ENCODE measurements around the gene OASL. TPM values are rescaled to one million over a fixed set of nuclear protein-coding genes. Genes with fewer than 3 reads are reported as not detected.

The OASL gene
- total and polyA plus RNA-seq, 9 donors, result 0.12 to 2.8 (median 0.39) TPM; not detected in 1

GRCh38 chr12:121010860-121011259 lies 28.2 kb downstream of the OASL start:
- Histone ChIP-seq H3K27me3 (no peaks in the 10 kb centered on the region), H3K4me1 (ENCODE audit: insufficient read depth) (no peaks in the 10 kb centered on the region), H3K36me3 (no peaks in the 10 kb centered on the region), H3K9me3 (no peaks in the 10 kb centered on the region), H3K4me3 (no peak overlapping the region), H3K27ac (no peak overlapping the region)
- intact Hi-C loops (cut with DNase I), result no loop called here
- 90 to 92% (median 90%) methylated on average over 8 of the region's 8 CpGs for WGBS, 3 donors
- TF ChIP-seq EP300 (IDR thresholded peaks at IDR 0.05) (no peak), POLR2A (IDR thresholded peaks at IDR 0.05) (no peak), CTCF (IDR thresholded peaks at IDR 0.05) (no peak)
- DNase-seq, result no peak

DNA sequence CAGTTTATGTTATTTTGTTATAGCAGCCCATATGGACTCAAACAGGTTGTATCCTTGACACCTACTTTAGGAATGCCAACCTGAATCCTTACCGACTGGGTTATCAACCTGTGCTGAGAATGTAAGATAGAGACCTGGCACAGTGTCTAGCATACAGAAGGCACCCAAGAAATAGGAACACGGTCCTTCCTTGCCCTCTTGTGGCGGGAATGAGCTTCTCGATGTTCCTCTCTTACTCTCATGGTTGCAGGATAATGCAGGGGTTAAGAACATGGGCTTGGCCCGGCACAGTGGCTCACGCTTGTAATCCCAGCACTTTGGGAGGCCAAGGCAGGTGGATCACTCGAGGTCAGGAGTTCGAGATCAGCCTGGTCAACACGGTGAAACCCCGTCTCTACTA lies 29.3 kb downstream of the OASL start:
- H3K9me3 ChIP-seq, result no peaks in the 10 kb centered on the region
- TF ChIP-seq POLR2A (IDR thresholded peaks at IDR 0.05) (no peak), EP300 (IDR thresholded peaks at IDR 0.05) (no peak), CTCF (IDR thresholded peaks at IDR 0.05) (no peak)
- H3K27ac ChIP-seq, result no peak overlapping the region
- WGBS, 3 donors, result 56 to 65% (median 59%) methylated on average over 10 of the region's 10 CpGs
- no peak for DNase-seq
- H3K36me3 ChIP-seq, result no peaks in the 10 kb centered on the region
- H3K4me3 ChIP-seq, result no peak overlapping the region
- H3K4me1 ChIP-seq (ENCODE audit: insufficient read depth), result no peaks in the 10 kb centered on the region
- H3K27me3 ChIP-seq, result no peaks in the 10 kb centered on the region
- intact Hi-C loops (cut with DNase I), result no loop called here

DNA sequence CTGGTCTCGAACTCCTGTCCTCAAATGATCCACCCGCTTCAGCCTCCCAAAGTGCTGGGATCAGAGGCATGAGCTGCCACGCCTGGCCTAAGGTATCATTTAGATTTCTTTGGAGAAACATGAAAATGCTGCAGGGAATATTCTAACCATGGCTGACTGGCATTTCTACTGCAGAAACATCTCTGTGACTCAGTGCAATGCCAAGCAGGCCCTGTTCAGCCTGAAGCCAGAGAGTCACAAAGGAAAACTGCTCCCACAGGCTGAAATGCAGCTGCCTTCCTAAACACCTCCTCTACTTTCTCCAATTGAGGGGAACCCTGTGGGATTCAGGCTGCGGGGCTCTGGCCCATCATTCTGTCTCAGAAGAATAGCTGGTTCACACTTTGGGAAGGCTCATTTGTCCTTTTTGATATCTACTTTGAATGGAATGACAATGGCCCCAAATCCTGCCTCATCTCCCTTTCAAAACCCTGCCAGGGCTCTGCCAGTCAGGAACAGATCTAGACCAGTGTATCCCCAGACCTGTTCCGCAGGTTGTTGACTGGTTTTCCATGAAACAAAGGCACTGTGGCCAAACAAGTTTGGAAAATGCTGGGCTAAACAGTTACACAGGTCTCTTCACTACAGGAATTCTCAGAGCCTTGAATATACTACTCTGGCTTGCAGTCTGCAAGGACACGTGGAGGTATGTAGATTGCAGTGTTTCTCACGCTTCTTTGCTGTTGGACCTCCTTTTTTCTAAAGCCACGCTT lies 30.5 kb downstream of the OASL start:
- 93 to 95% (median 94%) methylated on average over 8 of the region's 8 CpGs for WGBS, 3 donors
- H3K9me3 ChIP-seq, result no peaks in the 10 kb centered on the region

GRCh38 chr12:121005346-121005815 lies 33.7 kb downstream of the OASL start:
- no peaks in the 10 kb centered on the region for H3K27me3 ChIP-seq
- H3K36me3 ChIP-seq, result no peaks in the 10 kb centered on the region
- no peak overlapping the region for H3K27ac ChIP-seq
- no peak overlapping the region for H3K4me3 ChIP-seq
- intact Hi-C loops (cut with DNase I), result no loop called here
- TF ChIP-seq EP300 (IDR thresholded peaks at IDR 0.05) (no peak), CTCF (IDR thresholded peaks at IDR 0.05) (no peak), POLR2A (IDR thresholded peaks at IDR 0.05) (no peak)
- DNase-seq, result no peak
- no peaks in the 10 kb centered on the region for H3K4me1 ChIP-seq (ENCODE audit: insufficient read depth)
- WGBS, 3 donors, result 62 to 69% (median 64%) methylated on average over 9 of the region's 9 CpGs
- no peaks in the 10 kb centered on the region for H3K9me3 ChIP-seq

More for the DNA sequence above, 30.5 kb downstream of the OASL start:
- Histone ChIP-seq H3K27ac (no peak overlapping the region), H3K4me3 (no peak overlapping the region), H3K4me1 (ENCODE audit: insufficient read depth) (no peaks in the 10 kb centered on the region), H3K36me3 (no peaks in the 10 kb centered on the region), H3K27me3 (no peaks in the 10 kb centered on the region)
- DNase-seq, result no peak
- intact Hi-C loops (cut with DNase I), result no loop called here
- TF ChIP-seq CTCF (IDR thresholded peaks at IDR 0.05) (no peak), POLR2A (IDR thresholded peaks at IDR 0.05) (no peak), EP300 (IDR thresholded peaks at IDR 0.05) (no peak)
